Loucy (cell line): ENCODE data around the gene DUXA.

ENCODE experiments used
- H2AFZ ChIP-seq: fragments of 200-600 bp; sonication (generic); 2 replicates; pipeline ENCODE4 v1.6.0; 2016; ENCODE audit warnings: antibody characterized with exemption, mild to moderate bottlenecking, low read length, moderate library complexity
- H3F3A ChIP-seq: fragments of 200-600 bp; 2 replicates; pipeline ENCODE4 v1.6.0; 2016; ENCODE audit warnings: antibody characterized with exemption, low read depth, mild to moderate bottlenecking
- H3K27me3 ChIP-seq: fragments of 200-600 bp; sonication (generic); 2 replicates; pipeline ENCODE4 v1.6.1; 2014; ENCODE audit warnings: low read length, mild to moderate bottlenecking; ENCODE audit not compliant: insufficient read depth, poor library complexity, severe bottlenecking
- H3K36me3 ChIP-seq: fragments of 200-600 bp; sonication (generic); 2 replicates; pipeline ENCODE4 v1.6.1; 2016; ENCODE audit warnings: low read length; ENCODE audit not compliant: insufficient read depth
- H3K4me1 ChIP-seq: fragments of 200-600 bp; sonication (generic); 2 replicates; pipeline ENCODE4 v1.5.1; 2014; ENCODE audit warnings: low read length, mild to moderate bottlenecking; ENCODE audit not compliant: insufficient read depth, poor library complexity, severe bottlenecking
- H3K4me2 ChIP-seq: fragments of 200-600 bp; sonication (generic); 2 replicates; pipeline ENCODE4 v1.6.0; 2014; ENCODE audit warnings: antibody characterized with exemption, low read length, low read depth, mild to moderate bottlenecking; ENCODE audit not compliant: poor library complexity, severe bottlenecking
- H3K4me3 ChIP-seq: fragments of 200-600 bp; sonication (generic); 2 replicates; pipeline ENCODE4 v1.5.1; 2014; ENCODE audit warnings: low read length, mild to moderate bottlenecking, mixed read lengths; ENCODE audit not compliant: poor library complexity, severe bottlenecking
- H3K79me2 ChIP-seq: fragments of 200-600 bp; sonication (generic); 2 replicates; pipeline ENCODE4 v1.6.1; 2014; ENCODE audit warnings: low read length; ENCODE audit not compliant: insufficient read depth
- H3K9ac ChIP-seq: fragments of 200-600 bp; sonication (generic); 2 replicates; pipeline ENCODE4 v1.6.0; 2014; ENCODE audit warnings: mild to moderate bottlenecking, low read depth, low read length, moderate library complexity; ENCODE audit not compliant: poor library complexity, severe bottlenecking
- H3K9me2 ChIP-seq: fragments of 200-600 bp; sonication (generic); replicated peaks from 2 replicates; pipeline ENCODE4 v1.6.1; 2016; ENCODE audit warnings: low read depth, low read length, mixed read lengths
- H3K9me3 ChIP-seq: fragments of 200-600 bp; sonication (generic); 2 replicates; pipeline ENCODE4 v1.6.1; 2014; ENCODE audit warnings: mild to moderate bottlenecking, antibody characterized with exemption, low read length, low read depth; ENCODE audit not compliant: insufficient read depth
- H4K20me1 ChIP-seq: fragments of 200-600 bp; sonication (generic); 2 replicates; pipeline ENCODE4 v1.6.0; 2014; ENCODE audit warnings: antibody characterized with exemption, low read length, mild to moderate bottlenecking; ENCODE audit not compliant: insufficient read depth, poor library complexity, severe bottlenecking
- EZH2phosphoT487 ChIP-seq: fragments of 200-600 bp; IDR thresholded peaks from 2 replicates; pipeline ENCODE4 v1.6.1; 2018; ENCODE audit warnings: antibody characterized with exemption, mild to moderate bottlenecking, moderate library complexity, borderline replicate concordance
- TF ChIP-seq, protein P1 (sequence below): fragments of 200-600 bp; sonication (generic); conservative IDR thresholded peaks from 2 replicates; pipeline ENCODE4 v1.5.1; 2014; ENCODE audit warnings: mild to moderate bottlenecking, antibody characterized with exemption, low read length

Gene DUXA

DNA sequence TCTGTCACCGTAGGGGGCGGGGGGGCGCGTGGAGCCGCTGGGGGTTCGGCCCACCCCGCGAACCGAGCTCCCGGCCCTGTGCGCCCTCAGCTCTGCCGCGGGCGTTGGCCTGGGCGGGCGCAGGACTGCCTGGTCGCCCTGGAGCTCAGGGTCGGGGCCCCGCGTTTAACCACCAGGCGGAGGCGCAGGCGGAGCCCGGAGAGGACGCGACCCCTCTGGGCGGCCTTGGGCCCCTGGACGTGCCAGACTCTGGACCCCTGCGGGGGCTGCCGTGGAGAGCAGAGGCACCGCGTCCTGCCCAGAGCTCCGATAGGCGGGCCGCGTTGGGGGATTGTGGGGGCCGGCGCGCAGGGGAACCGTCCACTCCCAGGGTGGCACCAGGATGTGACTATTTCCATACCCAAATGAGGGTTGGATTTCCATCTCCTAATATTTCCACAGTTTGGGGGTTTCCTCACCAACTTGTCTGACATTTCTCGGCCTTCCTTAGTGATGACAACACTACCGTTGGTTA, 60.5 kb downstream of the DUXA start:
- TF ChIP-seq, protein P1, sequence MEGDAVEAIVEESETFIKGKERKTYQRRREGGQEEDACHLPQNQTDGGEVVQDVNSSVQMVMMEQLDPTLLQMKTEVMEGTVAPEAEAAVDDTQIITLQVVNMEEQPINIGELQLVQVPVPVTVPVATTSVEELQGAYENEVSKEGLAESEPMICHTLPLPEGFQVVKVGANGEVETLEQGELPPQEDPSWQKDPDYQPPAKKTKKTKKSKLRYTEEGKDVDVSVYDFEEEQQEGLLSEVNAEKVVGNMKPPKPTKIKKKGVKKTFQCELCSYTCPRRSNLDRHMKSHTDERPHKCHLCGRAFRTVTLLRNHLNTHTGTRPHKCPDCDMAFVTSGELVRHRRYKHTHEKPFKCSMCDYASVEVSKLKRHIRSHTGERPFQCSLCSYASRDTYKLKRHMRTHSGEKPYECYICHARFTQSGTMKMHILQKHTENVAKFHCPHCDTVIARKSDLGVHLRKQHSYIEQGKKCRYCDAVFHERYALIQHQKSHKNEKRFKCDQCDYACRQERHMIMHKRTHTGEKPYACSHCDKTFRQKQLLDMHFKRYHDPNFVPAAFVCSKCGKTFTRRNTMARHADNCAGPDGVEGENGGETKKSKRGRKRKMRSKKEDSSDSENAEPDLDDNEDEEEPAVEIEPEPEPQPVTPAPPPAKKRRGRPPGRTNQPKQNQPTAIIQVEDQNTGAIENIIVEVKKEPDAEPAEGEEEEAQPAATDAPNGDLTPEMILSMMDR: no peak
- no peak for TF ChIP-seq EZH2phosphoT487
- no peaks in the 10 kb centered on the region for H3K4me1 ChIP-seq
- peaks cover 7% of the 10 kb centered on the region; the same call in 1 of the 2 replicates for H3K9me3 ChIP-seq
- no peaks in the 10 kb centered on the region for H3K36me3 ChIP-seq
- no peaks in the 10 kb centered on the region for H4K20me1 ChIP-seq
- no peaks in the 10 kb centered on the region for H3K27me3 ChIP-seq
- H3K9ac ChIP-seq: no peak overlapping the region
- no peaks in the 10 kb centered on the region for H3F3A ChIP-seq
- H3K4me2 ChIP-seq: no peak overlapping the region
- H3K79me2 ChIP-seq: no peaks in the 10 kb centered on the region
- no peaks in the 10 kb centered on the region for H3K9me2 ChIP-seq
- H2AFZ ChIP-seq: no peak overlapping the region
- no peak overlapping the region for H3K4me3 ChIP-seq

DNA sequence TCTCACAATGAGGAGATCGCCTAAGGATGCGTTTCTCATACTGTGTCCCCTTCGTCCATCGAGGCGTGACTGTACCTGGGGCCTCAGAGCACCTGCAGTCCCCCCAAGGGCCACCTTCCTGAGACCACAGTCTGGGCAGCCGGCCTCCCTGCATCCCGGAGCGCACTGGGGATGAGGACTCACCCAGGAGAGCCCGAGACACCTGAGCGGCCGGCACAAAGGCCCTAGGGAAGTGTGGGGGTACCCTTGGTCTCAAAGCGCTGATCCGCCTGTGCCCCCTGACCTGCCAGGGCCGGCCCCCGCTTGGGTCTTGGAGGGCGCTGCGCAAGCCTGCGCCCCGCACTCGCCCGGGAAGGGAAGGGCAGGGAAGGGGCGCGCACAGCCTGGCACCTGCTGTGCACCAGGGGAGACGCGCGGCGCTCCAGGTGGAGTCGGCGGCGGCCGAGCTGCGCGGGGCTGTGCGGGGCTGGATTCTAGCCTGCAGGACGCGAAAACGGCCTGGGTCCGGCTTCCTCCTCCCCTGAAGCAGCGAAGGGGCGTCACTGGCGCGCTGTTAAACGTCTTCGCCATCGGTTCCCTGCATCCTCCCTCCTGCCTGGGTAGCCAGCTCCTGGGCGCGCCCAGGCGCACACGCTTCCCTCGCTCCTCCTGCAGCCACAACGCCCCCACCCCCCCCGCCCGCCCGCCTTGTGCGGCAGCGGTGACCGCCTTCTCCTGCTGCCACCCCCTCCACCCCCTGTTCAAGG, 61.1 kb downstream of the DUXA start:
- no peak overlapping the region for H3K4me3 ChIP-seq
- no peak overlapping the region for H2AFZ ChIP-seq
- no peaks in the 10 kb centered on the region for H3F3A ChIP-seq
- H4K20me1 ChIP-seq: no peaks in the 10 kb centered on the region
- no peaks in the 10 kb centered on the region for H3K36me3 ChIP-seq
- H3K4me2 ChIP-seq: no peak overlapping the region
- H3K79me2 ChIP-seq: no peaks in the 10 kb centered on the region
- no peaks in the 10 kb centered on the region for H3K9me2 ChIP-seq
- H3K27me3 ChIP-seq: no peaks in the 10 kb centered on the region
- H3K9me3 ChIP-seq: peaks cover 2% of the 10 kb centered on the region; the same call in 1 of the 2 replicates
- TF ChIP-seq, protein P1: no peak
- no peak for TF ChIP-seq EZH2phosphoT487
- H3K9ac ChIP-seq: no peak overlapping the region
- H3K4me1 ChIP-seq: no peaks in the 10 kb centered on the region
